GM15510 (cell line): ENCODE data around the gene SRSF3.

Experiments
- POLR2A ChIP-seq: IDR thresholded peaks from 3 replicates; pipeline ENCODE4 v1.6.1; 2011; ENCODE audit warnings: borderline replicate concordance; ENCODE audit not compliant: insufficient read length; ENCODE audit errors: extremely low read depth

The SRSF3 gene

DNA sequence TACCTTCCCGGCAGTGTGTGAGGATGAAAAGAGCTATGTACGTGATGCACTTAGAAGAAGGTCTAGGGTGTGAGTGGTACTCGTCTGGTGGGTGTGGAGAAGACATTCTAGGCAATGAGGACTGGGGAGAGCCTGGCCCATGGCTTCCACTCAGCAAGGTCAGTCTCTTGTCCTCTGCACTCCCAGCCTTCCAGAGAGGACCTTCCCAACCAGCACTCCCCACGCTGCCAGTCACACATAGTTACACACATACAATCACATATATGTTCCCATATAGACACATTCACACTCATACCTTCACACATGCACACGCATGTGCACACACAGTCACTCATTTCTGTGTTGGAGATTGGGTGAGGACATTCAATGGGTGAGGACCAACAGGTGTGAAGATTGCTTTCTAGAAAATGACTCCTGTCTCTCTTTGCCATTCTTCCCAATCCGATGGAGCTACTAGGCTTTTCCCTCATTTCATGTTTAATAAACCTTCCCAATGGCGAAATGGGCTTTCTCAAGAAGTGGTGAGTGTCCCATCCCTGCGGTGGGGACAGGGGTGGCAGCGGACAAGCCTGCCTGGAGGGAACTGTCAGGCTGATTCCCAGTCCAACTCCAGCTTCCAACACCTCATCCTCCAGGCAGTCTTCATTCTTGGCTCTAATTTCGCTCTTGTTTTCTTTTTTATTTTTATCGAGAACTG lies 30.4 kb downstream of the SRSF3 start:
- TF ChIP-seq POLR2A = no peak

GRCh38 chr6:36625158-36625919 lies 31.2 kb downstream of the SRSF3 start:
- no peak for TF ChIP-seq POLR2A

DNA sequence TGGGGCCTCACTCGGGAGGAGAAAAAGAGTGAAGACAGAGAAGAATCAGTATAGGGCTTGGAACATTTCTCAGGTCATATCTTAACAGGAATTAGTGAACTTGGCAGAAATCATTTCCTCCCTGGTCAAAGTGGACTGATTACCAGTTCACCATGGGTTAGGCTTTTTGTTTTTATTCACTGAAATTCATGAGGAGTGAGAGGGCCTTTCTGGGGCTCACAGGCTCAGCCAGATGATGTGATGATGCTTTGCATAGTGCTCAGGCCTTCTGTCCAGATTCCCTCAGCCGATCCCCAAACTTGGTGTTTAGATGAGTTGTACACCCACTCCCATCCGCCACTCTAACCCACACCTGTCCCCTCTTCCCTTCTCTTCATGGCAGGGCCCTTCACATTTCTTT lies 32.5 kb downstream of the SRSF3 start:
- TF ChIP-seq POLR2A = no peak

DNA sequence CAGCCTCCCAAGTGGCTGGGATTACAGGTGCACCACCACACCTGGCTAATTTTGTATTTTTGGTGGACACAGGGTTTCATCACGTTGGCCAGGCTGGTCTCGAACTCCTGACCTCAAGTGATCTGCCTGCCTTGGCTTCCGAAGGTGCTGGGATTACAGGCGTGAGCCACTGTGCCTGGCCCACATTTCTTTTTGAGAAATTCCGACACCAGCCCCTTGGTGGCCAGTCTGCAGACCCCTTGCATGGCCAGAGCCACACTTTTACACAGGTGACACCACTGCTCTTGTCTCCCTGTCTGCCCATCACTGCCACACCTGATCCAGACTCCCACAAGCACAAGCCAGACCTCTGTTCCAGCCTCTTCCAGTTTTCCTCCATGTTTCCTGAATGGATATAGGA lies 33.0 kb downstream of the SRSF3 start:
- no peak for TF ChIP-seq POLR2A

- TF ChIP-seq POLR2A = no peak
These were observed 33.7 kb downstream of the SRSF3 start for GRCh38 chr6:36627801-36628246.

- no peak for TF ChIP-seq POLR2A
These were observed 35.6 kb downstream of the SRSF3 start for GRCh38 chr6:36629784-36630183.

DNA sequence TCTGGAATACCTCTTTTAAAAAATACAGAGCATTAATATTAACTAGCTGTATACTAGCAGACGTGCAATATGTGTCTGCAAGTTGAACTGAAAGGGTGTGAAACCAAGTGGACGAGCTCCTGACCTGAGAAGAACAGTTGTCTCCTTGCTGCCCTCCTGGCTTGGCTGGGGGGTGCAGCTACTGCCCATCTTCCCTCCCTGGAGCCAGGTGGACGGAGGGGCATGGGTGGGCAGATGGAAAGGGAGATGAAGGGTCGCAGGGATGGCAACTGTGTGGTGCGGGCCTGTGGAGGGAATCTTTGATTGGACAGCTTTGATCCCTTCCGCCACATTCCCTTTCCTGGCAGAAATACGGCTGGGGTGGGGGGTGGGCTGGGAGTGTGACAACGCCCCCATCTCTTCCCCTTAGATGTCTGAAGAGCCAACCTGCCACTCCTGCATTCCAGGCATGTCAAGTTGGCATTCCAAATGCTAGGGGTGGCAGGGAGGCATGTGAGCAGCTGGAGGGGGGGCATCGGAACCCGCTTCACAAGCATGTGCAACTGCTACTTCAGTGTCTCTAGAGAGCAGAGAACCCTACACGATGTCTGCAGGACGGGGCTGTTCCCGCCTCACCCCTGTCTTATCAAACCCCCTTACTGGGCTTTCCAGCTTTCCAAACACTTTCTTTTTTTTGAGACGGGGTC lies 37.3 kb downstream of the SRSF3 start:
- no peak for TF ChIP-seq POLR2A

- no peak for TF ChIP-seq POLR2A
These were observed 39.2 kb downstream of the SRSF3 start for GRCh38 chr6:36633370-36633769.

DNA sequence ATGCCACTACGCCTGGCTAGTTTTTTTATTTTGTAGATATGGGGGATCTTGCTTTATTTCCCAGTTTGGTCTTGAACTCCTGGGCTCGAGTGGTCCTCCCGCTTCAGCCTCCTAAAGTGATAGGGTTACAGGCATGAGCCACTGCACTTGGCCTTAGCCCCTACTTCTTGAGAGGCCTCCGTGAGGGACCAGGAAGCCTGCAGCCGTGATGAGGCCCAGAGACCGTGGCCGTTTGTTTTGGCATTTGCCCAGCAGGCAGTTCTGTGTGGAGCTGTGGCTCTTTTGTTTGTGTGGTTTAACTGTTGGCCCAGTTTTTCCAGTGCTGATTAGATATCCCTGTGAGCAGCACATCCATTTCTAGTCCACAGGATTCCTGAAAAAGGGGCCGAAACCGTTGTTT lies 39.8 kb downstream of the SRSF3 start:
- TF ChIP-seq POLR2A = no peak

DNA sequence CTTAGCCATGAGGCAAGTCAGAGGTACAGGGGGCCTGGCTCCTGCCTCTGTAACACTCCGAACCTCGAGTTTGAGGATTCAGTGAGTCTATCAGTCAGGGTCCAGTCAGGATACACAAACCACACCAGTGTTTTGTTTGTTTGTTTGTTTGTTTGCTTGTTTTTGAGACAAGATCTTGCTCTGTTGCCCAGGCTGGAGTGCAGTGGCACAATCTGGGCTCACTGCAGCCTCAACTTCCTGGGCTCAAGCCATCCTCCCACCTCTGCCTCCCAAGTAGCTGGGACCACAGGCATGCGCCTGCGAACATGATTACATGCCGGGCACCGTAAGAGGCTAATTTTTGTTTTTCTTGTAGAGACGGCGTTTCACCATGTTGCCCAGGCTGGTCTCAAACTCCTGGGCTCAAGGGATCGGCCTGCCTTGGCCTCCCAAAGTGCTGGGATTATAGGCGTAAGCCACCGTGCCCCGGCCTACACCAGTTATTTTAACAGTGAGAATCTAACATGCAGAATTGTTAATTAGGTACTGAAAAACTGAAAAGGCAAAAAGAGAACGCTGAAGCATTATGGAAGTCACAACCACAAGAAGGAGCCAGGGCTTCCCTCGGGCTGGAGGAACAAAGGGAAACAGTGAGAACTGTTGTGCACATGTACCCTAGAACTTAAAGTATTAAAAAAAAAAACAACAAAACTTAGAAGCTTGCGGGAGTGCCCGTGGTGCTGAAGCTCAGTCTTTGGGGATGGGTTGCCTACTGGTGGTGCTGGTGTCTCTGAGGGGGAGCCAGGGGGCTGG lies 40.4 kb downstream of the SRSF3 start:
- no peak for TF ChIP-seq POLR2A

DNA sequence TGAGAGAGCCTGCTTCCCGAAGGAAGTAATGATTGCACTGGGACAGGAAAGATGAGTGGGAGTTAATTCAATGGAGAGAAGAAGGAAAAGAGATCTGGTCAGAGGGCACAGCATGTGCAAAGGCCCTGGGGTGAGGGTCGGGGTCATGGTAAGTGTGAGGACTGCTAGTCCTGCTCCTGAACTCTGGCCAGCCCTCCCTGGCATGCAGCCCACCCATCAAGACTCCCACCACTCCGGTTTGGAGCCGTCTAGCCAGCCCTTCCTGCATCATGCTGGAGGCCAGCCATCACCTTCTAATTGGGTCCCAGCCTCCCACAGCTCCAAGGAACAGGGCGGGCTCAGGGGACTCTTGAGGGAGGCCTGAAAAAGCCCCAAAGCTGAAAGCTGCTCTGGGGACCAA lies 42.1 kb downstream of the SRSF3 start:
- TF ChIP-seq POLR2A = no peak

DNA sequence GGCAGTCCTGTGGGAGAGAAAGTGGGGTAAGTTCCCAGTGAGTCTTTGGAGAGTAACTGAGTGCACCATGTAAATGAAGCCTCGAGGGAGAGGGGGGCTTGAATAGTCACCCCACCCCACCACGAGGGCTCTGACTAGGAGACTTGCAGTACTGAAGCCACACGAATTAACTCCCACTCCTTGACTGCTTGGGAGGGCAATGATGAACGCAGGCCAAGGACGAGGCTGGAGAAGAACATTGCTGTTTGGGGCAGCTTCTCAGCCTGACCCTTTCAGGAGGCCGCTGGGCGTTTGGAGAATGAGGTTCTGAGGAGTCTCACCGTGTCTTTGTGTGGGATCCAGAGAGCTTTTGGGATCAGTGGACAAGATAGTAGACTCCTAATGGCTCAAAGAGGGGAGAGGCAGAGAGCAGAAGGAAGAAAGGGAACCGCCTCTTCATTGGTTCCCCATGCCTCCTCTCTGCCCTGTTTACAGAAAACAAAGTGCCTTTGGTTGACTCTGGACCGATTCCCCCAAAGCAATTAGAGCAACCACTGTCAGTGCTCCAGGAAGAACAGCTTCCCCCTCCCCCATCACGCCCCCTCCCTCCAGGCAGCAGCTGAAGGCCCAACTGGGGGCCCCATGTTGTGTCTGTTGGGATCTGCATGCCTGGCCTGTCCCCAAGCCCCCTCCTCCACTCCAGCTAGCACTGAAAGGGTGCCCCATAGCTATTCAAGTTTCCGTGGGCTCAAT lies 42.7 kb downstream of the SRSF3 start:
- no peak for TF ChIP-seq POLR2A

GRCh38 chr6:36638579-36638978 lies 44.4 kb downstream of the SRSF3 start:
- no peak for TF ChIP-seq POLR2A

DNA sequence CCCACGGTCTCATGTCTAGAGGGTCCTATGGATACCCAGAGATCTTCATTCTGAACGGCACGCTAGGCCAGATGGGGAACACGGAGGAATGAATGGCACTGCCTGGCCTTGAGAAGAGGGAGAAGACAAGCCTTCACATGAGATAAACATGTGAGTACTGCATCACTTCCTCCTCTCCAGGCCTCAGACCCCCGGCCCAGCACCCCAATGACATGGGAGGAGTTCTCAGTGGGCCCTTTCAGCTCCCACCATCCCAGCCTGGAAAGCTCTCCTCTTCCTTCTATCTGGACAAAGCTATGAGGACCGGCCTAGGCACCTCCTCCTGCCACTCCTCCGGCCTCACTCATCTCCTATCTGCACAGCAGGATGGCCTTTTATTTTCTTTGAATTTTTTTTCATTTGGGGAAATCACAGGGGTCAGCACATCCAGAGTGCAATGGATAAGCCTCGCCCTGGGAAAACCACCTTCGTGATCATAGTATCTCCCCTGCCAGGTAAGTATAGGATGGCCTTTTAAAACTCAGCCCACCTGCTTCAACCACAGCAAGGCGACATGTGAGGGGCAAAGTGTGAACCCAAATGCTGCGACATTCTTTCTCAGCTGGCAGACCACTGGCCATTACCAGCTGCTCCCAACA lies 45.1 kb downstream of the SRSF3 start:
- no peak for TF ChIP-seq POLR2A
